AG04449 (cell line): ENCODE data around the gene MSLN.

Experiments used
- CTCF ChIA-PET: fragments of 350-600 bp; formaldehyde crosslinking; extraction: SDS; loops from one replicate; lab custom pipeline; 2021; ENCODE audit warnings: antibody characterized with exemption; lab: Yijun Ruan, JAX
- POLR2A ChIA-PET: fragments of 400-600, 350-600 bp; formaldehyde crosslinking; extraction: SDS; loops from one replicate; lab custom pipeline; 2020; ENCODE audit warnings: antibody characterized with exemption, inconsistent platforms; lab: Yijun Ruan, JAX
- DNase-seq: peaks from one replicate; pipeline ENCODE4 v3.0.0-alpha.2; 2010; ENCODE audit warnings: low read depth, low spot score
- H3K4me3 ChIP-seq: 2 replicates; pipeline ENCODE4 v1.5.1; 2011; ENCODE audit warnings: low read depth, mild to moderate bottlenecking, control low read depth, low read length
- CTCF ChIP-seq: IDR thresholded peaks from one replicate; pipeline ENCODE4 v1.5.1; 2011; ENCODE audit warnings: mild to moderate bottlenecking, moderate library complexity, low read length, control low read depth, inconsistent platforms; ENCODE audit not compliant: insufficient read depth; ENCODE audit errors: missing control alignments

The MSLN gene

DNA sequence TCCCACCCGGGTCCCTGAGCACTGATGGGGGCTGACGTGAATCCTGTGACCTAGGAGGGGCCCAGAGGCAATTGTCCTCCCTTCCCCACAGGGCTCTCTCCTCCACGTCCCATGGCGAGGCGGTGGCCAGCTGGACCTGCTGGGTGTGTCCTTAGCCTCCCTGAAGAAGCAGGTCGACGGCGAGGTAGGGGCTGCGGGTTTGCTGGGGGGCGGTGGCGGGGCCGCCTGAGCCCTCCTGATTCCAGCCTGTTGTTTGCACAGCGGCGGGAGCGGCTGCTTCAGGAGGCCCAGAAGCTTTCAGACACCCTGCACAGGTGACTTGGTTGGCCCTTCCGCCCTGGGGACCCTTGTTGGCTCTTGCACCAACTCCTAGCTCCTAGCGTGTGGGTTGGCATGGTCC is 29.6 kb downstream of the MSLN start:
- no peak for TF ChIP-seq CTCF
- POLR2A ChIA-PET: no interaction called here
- no peak for DNase-seq
- CTCF ChIA-PET: interaction anchor here (1.6 kb wide), 1 partner anchor 267 kb away, joined by 6 read pairs; no protein-coding TSS in a partner anchor
- no peak overlapping the region for H3K4me3 ChIP-seq

- DNase-seq: no peak
- ChIA-PET CTCF (no interaction called here), POLR2A (no interaction called here)
- H3K4me3 ChIP-seq: no peak overlapping the region
- no peak for TF ChIP-seq CTCF
Observed at GRCh38 chr16:791131-791530, 30.6 kb downstream of the MSLN start.

DNA sequence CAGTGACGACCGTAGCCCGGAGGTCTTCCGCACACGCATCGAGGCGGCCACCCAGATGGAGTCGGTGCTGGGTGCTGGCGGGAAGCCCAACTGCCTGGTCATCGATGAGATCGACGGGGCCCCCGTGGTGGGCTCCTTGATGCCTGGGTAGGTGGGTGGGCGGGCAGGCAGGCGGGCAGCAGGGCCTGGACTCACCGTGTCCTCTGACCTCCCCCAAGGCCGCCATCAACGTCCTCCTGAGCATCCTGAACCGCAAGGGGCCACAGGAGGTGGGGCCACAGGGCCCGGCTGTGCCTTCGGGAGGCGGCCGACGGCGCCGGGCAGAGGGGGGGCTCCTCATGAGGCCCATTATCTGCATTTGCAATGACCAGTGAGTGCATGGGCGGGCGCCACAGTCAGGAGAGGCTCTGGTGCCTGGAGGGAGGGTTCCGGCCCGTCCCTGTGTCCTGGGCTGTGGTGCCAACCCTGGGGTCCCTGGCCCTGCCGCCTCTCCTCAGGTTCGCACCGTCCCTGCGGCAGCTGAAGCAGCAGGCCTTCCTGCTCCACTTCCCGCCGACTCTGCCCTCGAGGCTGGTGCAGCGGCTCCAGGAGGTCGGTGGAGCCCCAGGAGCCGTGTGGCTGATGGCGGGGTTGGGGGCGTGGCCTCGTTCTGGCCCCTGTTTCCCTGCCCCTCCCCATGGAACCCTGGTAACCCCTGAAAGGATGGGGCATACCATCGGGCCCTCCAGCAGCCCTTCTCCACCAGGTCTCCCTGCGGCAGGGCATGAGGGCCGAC is 31.9 kb downstream of the MSLN start:
- no peak for TF ChIP-seq CTCF
- ChIA-PET CTCF (no interaction called here), POLR2A (no interaction called here)
- no peak for DNase-seq
- H3K4me3 ChIP-seq: no peak overlapping the region

GRCh38 chr16:793414-793813 is 32.9 kb downstream of the MSLN start:
- ChIA-PET POLR2A (no interaction called here), CTCF (no interaction called here)
- no peak for TF ChIP-seq CTCF

GRCh38 chr16:794091-794822 is 33.7 kb downstream of the MSLN start:
- no peak for TF ChIP-seq CTCF
- POLR2A ChIA-PET: no interaction called here
- CTCF ChIA-PET: interaction anchor here (1.5 kb wide), 1 partner anchor 9 kb away, joined by 4 read pairs; no protein-coding TSS in a partner anchor
- no peak for DNase-seq
- H3K4me3 ChIP-seq: no peak overlapping the region

More at GRCh38 chr16:793414-793813, 32.9 kb downstream of the MSLN start:
- DNase-seq: no peak
- H3K4me3 ChIP-seq: no peak overlapping the region

DNA sequence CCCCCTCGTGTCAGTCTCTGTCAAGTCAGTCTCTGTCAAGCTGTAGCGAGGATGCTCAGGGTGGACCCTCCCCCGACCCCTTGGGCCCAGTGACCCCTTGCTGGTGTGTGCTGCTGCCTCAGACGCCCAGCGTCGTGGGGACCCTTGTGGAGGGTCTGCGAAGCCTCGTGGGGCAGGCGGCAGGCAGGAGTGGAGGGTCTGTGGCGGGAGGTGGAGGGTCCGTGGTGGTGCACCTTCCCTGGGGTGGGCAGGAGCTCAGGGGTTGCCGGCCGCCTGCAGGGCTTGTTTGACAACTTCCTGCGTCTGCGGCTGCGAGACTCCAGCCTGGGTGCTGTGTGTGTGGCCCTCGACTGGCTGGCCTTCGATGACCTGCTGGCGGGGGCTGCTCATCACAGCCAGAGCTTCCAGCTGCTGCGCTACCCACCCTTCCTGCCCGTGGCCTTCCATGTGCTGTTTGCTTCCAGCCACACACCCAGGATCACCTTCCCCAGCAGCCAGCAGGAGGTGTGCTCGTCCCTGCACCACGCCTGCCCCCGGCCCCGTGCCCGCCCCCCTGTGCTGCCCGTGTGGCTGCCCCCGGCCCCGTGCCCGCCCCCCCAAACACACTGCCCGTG is 34.4 kb downstream of the MSLN start:
- ChIA-PET CTCF (interaction anchor here (1.5 kb wide), 1 partner anchor 9 kb away, joined by 4 read pairs; no protein-coding TSS in a partner anchor), POLR2A (no interaction called here)

More for the DNA sequence above, 34.4 kb downstream of the MSLN start:
- no peak for DNase-seq
- TF ChIP-seq CTCF: no peak
- H3K4me3 ChIP-seq: no peak overlapping the region
